Common myeloid progenitor, CD34-positive (primary cell): ENCODE data around the gene GBP5.

ENCODE experiments used
- CTCF ChIA-PET: fragments of 350-600 bp; sonication (Branson Sonifier 250); formaldehyde crosslinking; loops from one replicate; lab custom pipeline; 2021; ENCODE audit warnings: antibody characterized with exemption; lab: Charles Lee
- POLR2A ChIA-PET: fragments of 350-600 bp; sonication (Branson Sonifier 250); formaldehyde crosslinking; loops from one replicate; lab custom pipeline; 2021; ENCODE audit warnings: antibody characterized with exemption; lab: Charles Lee
- DNase-seq, 3 donors: peaks; one replicate each; pipeline versions ENCODE4 v3.0.0 to v3.0.0-alpha.2; 2013
- H3K27ac ChIP-seq, 2 experiments: 1 replicate in 1 of 2; 2 replicates in 1 of 2; pipeline ENCODE4 v1.7.0; 2013; ENCODE audit warnings: inconsistent platforms in 2 of 2, low read length in 2 of 2, mild to moderate bottlenecking in 2 of 2, low read depth in 1 of 2, moderate library complexity in 1 of 2; ENCODE audit not compliant: severe bottlenecking in 2 of 2, insufficient read depth in 1 of 2, poor library complexity in 1 of 2
- H3K27me3 ChIP-seq, 5 experiments: replicated peaks in 2 of 5; 1 replicate in 3 of 5; 2 replicates in 2 of 5; pipeline versions ENCODE4 v1.6.1 to v1.7.0; 2013; ENCODE audit warnings: low read length in 4 of 5, mild to moderate bottlenecking in 2 of 5, moderate library complexity in 2 of 5, inconsistent platforms in 1 of 5; ENCODE audit not compliant: insufficient read depth in 5 of 5, control insufficient read depth in 4 of 5
- H3K36me3 ChIP-seq, 4 experiments: 1 replicate in 2 of 4; 2 replicates in 2 of 4; pipeline versions ENCODE4 v1.6.1 to v1.7.0; 2013; ENCODE audit warnings: low read length in 3 of 4, control low read depth in 1 of 4, mild to moderate bottlenecking in 1 of 4; ENCODE audit not compliant: control insufficient read depth in 4 of 4, insufficient read depth in 4 of 4
- H3K4me1 ChIP-seq, 4 experiments: 1 replicate in 3 of 4; 2 replicates in 1 of 4; pipeline versions ENCODE4 v1.6.1 to v1.7.1; 2013; ENCODE audit warnings: low read length in 3 of 4, mild to moderate bottlenecking in 3 of 4, control low read depth in 1 of 4, inconsistent platforms in 1 of 4, moderate library complexity in 1 of 4; ENCODE audit not compliant: control insufficient read depth in 4 of 4, insufficient read depth in 4 of 4; ENCODE audit errors: control extremely low read depth in 1 of 4
- H3K4me3 ChIP-seq, 7 experiments: 1 replicate in 4 of 7; 2 replicates in 3 of 7; pipeline versions ENCODE4 v1.5.1 to v1.7.0; 2013; ENCODE audit warnings: mild to moderate bottlenecking in 7 of 7, low read length in 6 of 7, moderate library complexity in 6 of 7, inconsistent platforms in 2 of 7, low read depth in 2 of 7, control low read depth in 1 of 7; ENCODE audit not compliant: insufficient read depth in 4 of 7, control insufficient read depth in 1 of 7; ENCODE audit errors: extremely low read depth in 1 of 7
- H3K9me3 ChIP-seq, 5 experiments: 1 replicate in 4 of 5; 2 replicates in 1 of 5; pipeline versions ENCODE4 v1.6.1 to v1.7.1; 2013; ENCODE audit warnings: low read length in 4 of 5, mild to moderate bottlenecking in 2 of 5, inconsistent platforms in 1 of 5, low read depth in 1 of 5, moderate library complexity in 1 of 5; ENCODE audit not compliant: control insufficient read depth in 4 of 5, insufficient read depth in 2 of 5; ENCODE audit errors: control extremely low read depth in 1 of 5
- WGBS: methylation state at CpG from one replicate; pipeline ENCODE4 v1.1.5; 2013; ENCODE audit not compliant: insufficient coverage; 5-methylcytosine and 5-hydroxymethylcytosine counted together

The GBP5 gene

GRCh38 chr1:89243046-89243445 is 29.6 kb downstream of the GBP5 start:
- no peak overlapping the region for H3K27ac ChIP-seq
- no peaks in the 10 kb centered on the region for H3K4me1 ChIP-seq
- H3K36me3 ChIP-seq: no peaks in the 10 kb centered on the region
- no CpG with 5 or more reads among the region's 3 CpGs for WGBS
- no peak overlapping the region for H3K4me3 ChIP-seq
- ChIA-PET CTCF (interaction anchor here (1.1 kb wide), 1 partner anchor 29 kb away, joined by 3 read pairs; the partner anchor contains the start of gene GBP5), POLR2A (no interaction called here)
- no peaks in the 10 kb centered on the region for H3K27me3 ChIP-seq
- H3K9me3 ChIP-seq: peaks cover 0 to 6% (median 0%) of the 10 kb centered on the region in 5 experiments
- DNase-seq: no peak
